SK-N-SH (cell line): ENCODE results near the gene UBE2E1. TPM values are rescaled to one million over a fixed set of nuclear protein-coding genes. Genes with fewer than 3 reads are reported as not detected.

Experiments
- CTCF ChIA-PET: fragments of 300-600, 350-600 bp; formaldehyde crosslinking; extraction: SDS; loops from one replicate; lab custom pipeline; 2021; lab: Yijun Ruan, JAX
- POLR2A ChIA-PET: fragments of 350-600 bp; sonication (Branson Sonifier 250); formaldehyde crosslinking; extraction: SDS; loops from one replicate; lab custom pipeline; 2020; ENCODE audit warnings: antibody characterized with exemption, inconsistent platforms; lab: Yijun Ruan, JAX
- DNase-seq: peaks from one replicate; pipeline ENCODE4 v3.0.0; 2012
- H2AFZ ChIP-seq: fragments of 200-600 bp; sonication (generic); 2 replicates; pipeline ENCODE4 v1.8.1; 2016; ENCODE audit warnings: antibody characterized with exemption, mild to moderate bottlenecking, low read depth
- H3F3A ChIP-seq: fragments of 200-600 bp; sonication (generic); replicated peaks from 2 replicates; pipeline ENCODE3; 2016; ENCODE audit warnings: antibody characterized with exemption, mild to moderate bottlenecking; ENCODE audit not compliant: insufficient read depth
- H3K27ac ChIP-seq, 2 experiments: fragments of 200-500 bp in 1 of 2; fragments of 200-600 bp in 1 of 2; sonication (Bioruptor generic) in 1 of 2; sonication (generic), shearing (Covaris generic) in 1 of 2; 2 replicates each; pipeline versions ENCODE4 v1.5.1 to v1.6.1; 2014 to 2016; ENCODE audit warnings: low read depth in 2 of 2, inconsistent platforms in 1 of 2, low read length in 1 of 2, mild to moderate bottlenecking in 1 of 2, mixed read lengths in 1 of 2
- H3K27me3 ChIP-seq: fragments of 200-600 bp; sonication (generic), shearing (Covaris generic); 2 replicates; pipeline ENCODE4 v1.6.1; 2016; ENCODE audit warnings: mixed run types; ENCODE audit not compliant: insufficient read depth
- H3K36me3 ChIP-seq, 2 experiments: fragments of 200-500 bp in 1 of 2; fragments of 200-600 bp in 1 of 2; sonication (Bioruptor generic) in 1 of 2; sonication (generic) in 1 of 2; replicated peaks in 1 of 2; 2 replicates each; pipeline versions ENCODE3 to v1.5.1; 2014 to 2016; ENCODE audit warnings: low read length in 1 of 2, mild to moderate bottlenecking in 1 of 2; ENCODE audit not compliant: insufficient read depth in 2 of 2, control insufficient read depth in 1 of 2
- H3K4me1 ChIP-seq, 2 experiments: fragments of 200-500 bp in 1 of 2; fragments of 200-600 bp in 1 of 2; sonication (Bioruptor generic) in 1 of 2; sonication (generic), shearing (Covaris generic) in 1 of 2; 2 replicates each; pipeline versions ENCODE4 v1.5.1 to v1.6.1; 2014 to 2016; ENCODE audit warnings: low read depth in 1 of 2, low read length in 1 of 2, mixed run types in 1 of 2; ENCODE audit not compliant: insufficient read depth in 2 of 2, control insufficient read depth in 1 of 2
- H3K4me2 ChIP-seq: fragments of 200-600 bp; sonication (generic), shearing (Covaris generic); 2 replicates; pipeline ENCODE4 v1.6.1; 2017; ENCODE audit warnings: mixed run types
- H3K4me3 ChIP-seq, 2 experiments: fragments of 200-500 bp in 1 of 2; fragments of 200-600 bp in 1 of 2; sonication (Bioruptor generic) in 1 of 2; sonication (generic), shearing (Covaris generic) in 1 of 2; 2 replicates each; pipeline versions ENCODE4 v1.5.1 to v1.8.1; 2014 to 2016; ENCODE audit warnings: low read depth in 2 of 2, inconsistent platforms in 1 of 2, low read length in 1 of 2, mild to moderate bottlenecking in 1 of 2, mixed read lengths in 1 of 2, moderate library complexity in 1 of 2
- H3K79me2 ChIP-seq: fragments of 200-600 bp; sonication (generic); 2 replicates; pipeline ENCODE4 v1.8.1; 2017; ENCODE audit warnings: mild to moderate bottlenecking; ENCODE audit not compliant: insufficient read depth
- H3K9ac ChIP-seq: fragments of 200-600 bp; sonication (generic); 2 replicates; pipeline ENCODE4 v1.6.1; 2017; ENCODE audit warnings: mixed run types
- H3K9me2 ChIP-seq: fragments of 200-600 bp; sonication (generic); 2 replicates; pipeline ENCODE4 v1.6.1; 2017; ENCODE audit warnings: mixed run types
- H3K9me3 ChIP-seq: fragments of 200-600 bp; sonication (generic); 2 replicates; pipeline ENCODE4 v1.6.1; 2017; ENCODE audit warnings: mixed run types, mild to moderate bottlenecking, moderate library complexity
- H4K20me1 ChIP-seq: fragments of 200-600 bp; sonication (generic); 2 replicates; pipeline ENCODE4 v1.6.1; 2017; ENCODE audit warnings: mild to moderate bottlenecking, mixed run types; ENCODE audit not compliant: insufficient read depth
- EZH2phosphoT487 ChIP-seq: fragments of 200-600 bp; sonication (generic); IDR thresholded peaks from 2 replicates; pipeline ENCODE4 v1.6.1; 2017; ENCODE audit warnings: low read depth, mixed run types, mild to moderate bottlenecking, antibody characterized with exemption, moderate library complexity, borderline replicate concordance
- FOSL2 ChIP-seq: IDR thresholded peaks from 2 replicates; pipeline ENCODE4 v1.4.0; 2012; ENCODE audit warnings: low read depth, mild to moderate bottlenecking, moderate library complexity, borderline replicate concordance
- FOXM1 ChIP-seq: IDR thresholded peaks from 2 replicates; pipeline ENCODE4 v1.4.0; 2012; ENCODE audit warnings: low read depth, mild to moderate bottlenecking
- GABPA ChIP-seq: IDR thresholded peaks from 2 replicates; pipeline ENCODE4 v1.4.0; 2012; ENCODE audit warnings: low read depth, mild to moderate bottlenecking
- JUND ChIP-seq: IDR thresholded peaks from 2 replicates; pipeline ENCODE4 v1.4.0; 2012
- MEF2A ChIP-seq: IDR thresholded peaks from 2 replicates; pipeline ENCODE4 v1.4.0; 2012; ENCODE audit warnings: low read depth, borderline replicate concordance
- MXI1 ChIP-seq: IDR thresholded peaks from 2 replicates; pipeline ENCODE4 v1.6.1; 2012; ENCODE audit warnings: mild to moderate bottlenecking, low read depth, low read length, improper control_type of control experiment
- NRF1 ChIP-seq: IDR thresholded peaks from 2 replicates; pipeline ENCODE4 v1.6.1; 2012; ENCODE audit warnings: low read depth, mild to moderate bottlenecking, low read length
- POLR2AphosphoS5 ChIP-seq: IDR thresholded peaks from 2 replicates; pipeline ENCODE4 v1.6.1; 2012; ENCODE audit warnings: low read depth, low read length
- RCOR1 ChIP-seq: fragments of 150-350 bp; IDR thresholded peaks from 2 replicates; pipeline ENCODE4 v1.6.1; 2017; ENCODE audit warnings: antibody characterized with exemption, low read length
- RXRA ChIP-seq: IDR thresholded peaks from 2 replicates; pipeline ENCODE4 v1.4.0; 2012; ENCODE audit warnings: low read depth, mild to moderate bottlenecking, borderline replicate concordance
- SIN3A ChIP-seq: IDR thresholded peaks from 2 replicates; pipeline ENCODE4 v1.6.1; 2012; ENCODE audit warnings: low read depth, mild to moderate bottlenecking, low read length, moderate library complexity, borderline replicate concordance
- TCF12 ChIP-seq: IDR thresholded peaks from 2 replicates; pipeline ENCODE4 v1.4.0; 2012
- WGBS: methylation state at CpG from one replicate; pipeline ENCODE4 v1.1.6; 2017; ENCODE audit warnings: low lambda C conversion rate; 5-methylcytosine and 5-hydroxymethylcytosine counted together
- polyA plus RNA-seq, 3 experiments: library from polyadenylated mRNA; depleted of rRNA; stranded (reverse); fragments of >200 nt; gene quantifications; 2 replicates each; pipeline ENCODE4 v1.2.3, GENCODE V29; 2012
- TF ChIP-seq, protein P1 (sequence below): fragments of 150-350 bp; IDR thresholded peaks from 2 replicates; pipeline ENCODE4 v1.6.1; 2016; ENCODE audit warnings: mild to moderate bottlenecking, low read depth, low read length
- TF ChIP-seq, protein P2 (sequence below): IDR thresholded peaks from 2 replicates; pipeline ENCODE4; 2012

UBE2E1 gene
- polyA plus RNA-seq, 1 of the 3 experiments (the other 2 are of a cell fraction), result 59.9 TPM

DNA sequence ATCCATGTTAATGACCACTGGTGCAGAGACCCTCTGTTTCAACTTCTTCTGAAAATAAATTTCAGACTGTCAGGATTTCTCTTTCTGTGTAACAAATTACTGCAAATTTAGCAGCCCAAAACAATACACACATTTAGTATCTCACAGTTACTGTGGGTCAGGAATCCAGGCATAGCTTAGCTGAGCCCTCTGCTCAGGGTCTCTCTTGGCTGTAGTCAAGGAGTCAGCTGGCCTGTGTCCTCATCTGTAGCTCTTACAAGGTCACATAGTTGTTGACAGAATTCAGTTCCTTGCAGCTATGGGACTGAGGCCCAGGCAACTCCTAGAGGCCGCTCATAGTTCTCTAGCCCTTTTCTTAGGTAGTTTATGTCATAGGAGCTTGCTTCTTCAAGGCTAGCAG is 59.2 kb downstream of the UBE2E1 start:
- no peak overlapping the region for H3K27ac ChIP-seq
- H3K79me2 ChIP-seq, result peaks cover 39% of the 10 kb centered on the region
- no peak overlapping the region for H3K4me2 ChIP-seq
- H3K9me3 ChIP-seq, result no peaks in the 10 kb centered on the region
- TF ChIP-seq NRF1 (no peak), POLR2AphosphoS5 (no peak), TCF12 (no peak), GABPA (no peak), EZH2phosphoT487 (no peak), SIN3A (no peak), JUND (no peak), RCOR1 (no peak)
- TF ChIP-seq, protein P1, sequence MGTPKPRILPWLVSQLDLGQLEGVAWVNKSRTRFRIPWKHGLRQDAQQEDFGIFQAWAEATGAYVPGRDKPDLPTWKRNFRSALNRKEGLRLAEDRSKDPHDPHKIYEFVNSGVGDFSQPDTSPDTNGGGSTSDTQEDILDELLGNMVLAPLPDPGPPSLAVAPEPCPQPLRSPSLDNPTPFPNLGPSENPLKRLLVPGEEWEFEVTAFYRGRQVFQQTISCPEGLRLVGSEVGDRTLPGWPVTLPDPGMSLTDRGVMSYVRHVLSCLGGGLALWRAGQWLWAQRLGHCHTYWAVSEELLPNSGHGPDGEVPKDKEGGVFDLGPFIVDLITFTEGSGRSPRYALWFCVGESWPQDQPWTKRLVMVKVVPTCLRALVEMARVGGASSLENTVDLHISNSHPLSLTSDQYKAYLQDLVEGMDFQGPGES, result no peak
- no peak overlapping the region for H3K4me3 ChIP-seq
- ChIA-PET POLR2A (interaction anchor here (2.4 kb wide), 1 partner anchor 52 kb away, joined by 13 read pairs; the partner anchor contains the start of genes NKIRAS1 and RPL15), CTCF (interaction anchor here (1.0 to 1.7 kb wide), 3 partner anchors 24 to 40 kb away, joined by 4 to 6 read pairs (median 5); no protein-coding TSS in a partner anchor)
- H3K4me1 ChIP-seq, result peaks cover 6 to 14% of the 10 kb centered on the region in 2 experiments; a peak in 2 of 4 replicates
- no peak for DNase-seq
- H3K36me3 ChIP-seq, result peaks cover 0 to 2% of the 10 kb centered on the region in 2 experiments
- no peak overlapping the region for H2AFZ ChIP-seq
- no peak overlapping the region for H3K9ac ChIP-seq
- peaks cover 69% of the 10 kb centered on the region for H4K20me1 ChIP-seq
- H3K27me3 ChIP-seq, result no peaks in the 10 kb centered on the region
- WGBS, result 80% methylated on average over 1 of the region's 1 CpG
- H3F3A ChIP-seq, result no peaks in the 10 kb centered on the region
- H3K9me2 ChIP-seq, result no peaks in the 10 kb centered on the region

DNA sequence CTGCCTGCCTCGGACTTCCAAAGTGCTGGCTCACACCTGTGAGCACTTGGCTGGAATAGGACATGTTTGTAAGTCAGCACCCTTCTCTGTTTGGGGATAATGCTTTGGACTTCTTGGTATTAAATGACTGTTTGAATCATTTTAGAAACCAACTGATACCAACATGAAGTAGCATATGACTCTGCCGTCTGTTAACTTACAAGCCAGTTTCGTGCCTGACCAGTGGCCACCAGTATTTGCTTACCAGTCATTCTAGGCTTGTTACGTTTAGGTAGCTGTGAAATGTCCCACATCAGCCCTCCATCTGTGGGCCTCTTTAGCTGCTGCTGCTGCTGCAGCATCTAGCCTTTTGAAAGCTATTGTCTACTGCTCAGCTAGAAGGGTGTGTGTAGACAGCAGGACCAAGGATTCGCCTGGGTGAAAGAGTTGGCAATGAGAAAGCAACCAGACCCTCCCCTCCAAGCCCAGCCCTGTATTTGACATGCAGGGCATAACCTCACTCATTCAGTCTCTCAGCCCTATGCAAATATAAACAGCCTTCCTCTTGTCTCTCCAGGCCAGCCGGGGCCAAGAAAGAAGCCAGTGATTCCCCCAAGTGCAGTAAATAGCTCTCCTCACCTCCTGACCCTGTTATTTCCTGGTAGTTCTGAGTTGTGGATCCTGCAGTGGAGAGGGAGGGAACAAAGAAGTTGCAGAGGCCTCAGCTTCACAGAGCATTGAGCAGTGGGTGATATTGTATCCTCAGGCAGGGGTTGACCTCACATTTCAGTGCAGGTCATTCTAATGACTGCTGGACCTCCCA is 60.0 kb downstream of the UBE2E1 start:
- peak; percentile 38 for DNase-seq
- TF ChIP-seq, protein P2, sequence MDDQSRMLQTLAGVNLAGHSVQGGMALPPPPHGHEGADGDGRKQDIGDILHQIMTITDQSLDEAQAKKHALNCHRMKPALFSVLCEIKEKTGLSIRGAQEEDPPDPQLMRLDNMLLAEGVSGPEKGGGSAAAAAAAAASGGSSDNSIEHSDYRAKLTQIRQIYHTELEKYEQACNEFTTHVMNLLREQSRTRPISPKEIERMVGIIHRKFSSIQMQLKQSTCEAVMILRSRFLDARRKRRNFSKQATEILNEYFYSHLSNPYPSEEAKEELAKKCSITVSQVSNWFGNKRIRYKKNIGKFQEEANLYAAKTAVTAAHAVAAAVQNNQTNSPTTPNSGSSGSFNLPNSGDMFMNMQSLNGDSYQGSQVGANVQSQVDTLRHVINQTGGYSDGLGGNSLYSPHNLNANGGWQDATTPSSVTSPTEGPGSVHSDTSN, result no peak
- TF ChIP-seq FOXM1, result no peak
- TF ChIP-seq MXI1, result no peak
- no peak for TF ChIP-seq RXRA
- TF ChIP-seq JUND, result no peak
- TF ChIP-seq MEF2A, result no peak
- TF ChIP-seq, protein P1, result no peak
- no peak for TF ChIP-seq FOSL2
- TF ChIP-seq, all 33 proteins: peak for 0
- POLR2A ChIA-PET, result interaction anchor here (2.4 kb wide), 1 partner anchor 51 kb away, joined by 13 read pairs; the partner anchor contains the start of genes NKIRAS1 and RPL15
- peaks cover 6 to 14% of the 10 kb centered on the region in 2 experiments; a peak in 2 of 4 replicates for H3K4me1 ChIP-seq
- no peak overlapping the region; the same call in 1 of the 2 replicates for H3K4me2 ChIP-seq
- peaks cover 0 to 2% of the 10 kb centered on the region in 2 experiments for H3K36me3 ChIP-seq
- H3K27ac ChIP-seq, result no peak overlapping the region
- H3K9me2 ChIP-seq, result no peaks in the 10 kb centered on the region
- H3F3A ChIP-seq, result no peaks in the 10 kb centered on the region
- H3K79me2 ChIP-seq, result peaks cover 36% of the 10 kb centered on the region
- 82% methylated on average over 6 of the region's 6 CpGs for WGBS
- H3K27me3 ChIP-seq, result no peaks in the 10 kb centered on the region
- H3K9me3 ChIP-seq, result no peaks in the 10 kb centered on the region
- H3K4me3 ChIP-seq, result no peak overlapping the region
- peaks cover 63% of the 10 kb centered on the region for H4K20me1 ChIP-seq
- CTCF ChIA-PET, result interaction anchor here (0.5 to 1.7 kb wide), 4 partner anchors 9 to 32 kb away, joined by 3 to 6 read pairs (median 4); no protein-coding TSS in a partner anchor
- no peak overlapping the region for H2AFZ ChIP-seq
- H3K9ac ChIP-seq, result no peak overlapping the region
